Thyroid gland (tissue), 4 donors: ENCODE measurements around the gene DAG1.

Source experiments
- POLR2A ChIP-seq, 2 donors: fragments of 450-650 bp; IDR thresholded peaks; one replicate each; pipeline ENCODE4 v1.6.1; 2017; ENCODE audit warnings: antibody characterized with exemption in 2 of 2, mild to moderate bottlenecking in 2 of 2, moderate library complexity in 1 of 2
- TF ChIP-seq, protein P1 (sequence below), 6 experiments: fragments of 200-600 bp in 3 of 6; fragments of 450-650 bp in 3 of 6; sonication (generic) in 3 of 6; IDR thresholded peaks; one replicate each; pipeline ENCODE4 v1.5.1; 2016 to 2019; ENCODE audit warnings: antibody characterized with exemption in 6 of 6, mild to moderate bottlenecking in 2 of 6, inconsistent platforms in 1 of 6, moderate library complexity in 1 of 6

DNA sequence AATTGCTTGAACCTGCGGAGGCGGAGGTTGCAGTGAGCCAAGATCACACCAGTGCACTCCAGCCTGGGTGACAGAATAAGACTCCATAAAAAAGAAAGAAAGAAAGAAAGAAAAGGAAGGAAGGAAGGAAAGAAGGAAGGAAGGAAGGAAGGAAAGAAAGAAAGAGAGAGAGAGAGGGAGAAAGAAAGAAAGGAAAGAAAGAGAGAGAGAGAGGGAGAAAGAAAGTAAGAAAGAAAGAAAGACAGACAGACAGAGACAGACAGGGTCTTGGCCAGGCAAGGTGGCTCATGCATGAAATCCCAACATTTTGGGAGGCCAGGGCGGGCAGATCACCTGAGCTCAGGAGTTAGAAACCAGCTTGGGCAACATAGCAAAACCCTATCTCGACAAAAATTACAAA is 16.4 kb upstream of the DAG1 start:
- TF ChIP-seq, protein P1, sequence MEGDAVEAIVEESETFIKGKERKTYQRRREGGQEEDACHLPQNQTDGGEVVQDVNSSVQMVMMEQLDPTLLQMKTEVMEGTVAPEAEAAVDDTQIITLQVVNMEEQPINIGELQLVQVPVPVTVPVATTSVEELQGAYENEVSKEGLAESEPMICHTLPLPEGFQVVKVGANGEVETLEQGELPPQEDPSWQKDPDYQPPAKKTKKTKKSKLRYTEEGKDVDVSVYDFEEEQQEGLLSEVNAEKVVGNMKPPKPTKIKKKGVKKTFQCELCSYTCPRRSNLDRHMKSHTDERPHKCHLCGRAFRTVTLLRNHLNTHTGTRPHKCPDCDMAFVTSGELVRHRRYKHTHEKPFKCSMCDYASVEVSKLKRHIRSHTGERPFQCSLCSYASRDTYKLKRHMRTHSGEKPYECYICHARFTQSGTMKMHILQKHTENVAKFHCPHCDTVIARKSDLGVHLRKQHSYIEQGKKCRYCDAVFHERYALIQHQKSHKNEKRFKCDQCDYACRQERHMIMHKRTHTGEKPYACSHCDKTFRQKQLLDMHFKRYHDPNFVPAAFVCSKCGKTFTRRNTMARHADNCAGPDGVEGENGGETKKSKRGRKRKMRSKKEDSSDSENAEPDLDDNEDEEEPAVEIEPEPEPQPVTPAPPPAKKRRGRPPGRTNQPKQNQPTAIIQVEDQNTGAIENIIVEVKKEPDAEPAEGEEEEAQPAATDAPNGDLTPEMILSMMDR (IDR thresholded peaks at IDR 0.05): no peak
- TF ChIP-seq POLR2A (IDR thresholded peaks at IDR 0.05): no peak
